Omental fat pad (tissue), 4 donors: ENCODE measurements around the gene TMEM147. TPM values are rescaled to one million over a fixed set of nuclear protein-coding genes. Genes with fewer than 3 reads are reported as not detected.

ENCODE experiments used
- ATAC-seq: fragments of 150-250 bp; one replicate; pipeline ENCODE4 v1.9.1; 2016; ENCODE audit warnings: mild to moderate bottlenecking, moderate library complexity; ENCODE audit not compliant: low FRiP score
- DNase-seq: peaks from one replicate; pipeline ENCODE4 v3.0.0-alpha.2; 2019; ENCODE audit warnings: low spot score
- CTCF ChIP-seq, 3 donors: fragments of 450-650 bp; IDR thresholded peaks; one replicate each; pipeline ENCODE4 v1.5.1; 2016 to 2017; ENCODE audit warnings: antibody characterized with exemption in 3 of 3, mild to moderate bottlenecking in 3 of 3, moderate library complexity in 2 of 3
- total RNA-seq, 4 donors: library from RNA; depleted of rRNA; stranded (reverse); fragments of >200 nt; gene quantifications; one replicate each; pipeline ENCODE4 v1.1.0, GENCODE V29; 2016

The TMEM147 gene
- total RNA-seq, 4 donors from 2014 or later, result 67.1 to 114 (median 74.5) TPM

GRCh38 chr19:35558400-35559280, 13.2 kb downstream of the TMEM147 start:
- TF ChIP-seq CTCF (IDR thresholded peaks at IDR 0.05), result no peak
- no peak for DNase-seq
- no peak for ATAC-seq

GRCh38 chr19:35559281-35559659, 13.8 kb downstream of the TMEM147 start:
- DNase-seq, result no peak
- TF ChIP-seq CTCF (IDR thresholded peaks at IDR 0.05), result no peak
- ATAC-seq, result no peak

- ATAC-seq (no peak), DNase-seq (no peak)
- no peak for TF ChIP-seq CTCF (IDR thresholded peaks at IDR 0.05)
Measured at GRCh38 chr19:35559781-35560180, 14.4 kb downstream of the TMEM147 start.

GRCh38 chr19:35560271-35560670, 14.8 kb downstream of the TMEM147 start:
- TF ChIP-seq CTCF (IDR thresholded peaks at IDR 0.05), result no peak
- ATAC-seq, result no peak
- DNase-seq, result no peak

- no peak for DNase-seq
- TF ChIP-seq CTCF (IDR thresholded peaks at IDR 0.05), result no peak
Measured at GRCh38 chr19:35560677-35561076, 15.3 kb downstream of the TMEM147 start.

GRCh38 chr19:35561436-35561835, 16.0 kb downstream of the TMEM147 start:
- DNase-seq (no peak), ATAC-seq (no peak)
- no peak for TF ChIP-seq CTCF (IDR thresholded peaks at IDR 0.05)

More at GRCh38 chr19:35560677-35561076, 15.3 kb downstream of the TMEM147 start:
- no peak for ATAC-seq

GRCh38 chr19:35562336-35562735, 16.9 kb downstream of the TMEM147 start:
- TF ChIP-seq CTCF (IDR thresholded peaks at IDR 0.05), result no peak
- no peak for DNase-seq
- ATAC-seq, result no peak
